GM21723 (cell line): Measurements from ENCODE around the gene ENOX2.

ENCODE experiments used
- ATAC-seq: cut with Tn5 transposase; IDR thresholded peaks from one replicate; pipeline ENCODE4 v1.9.1; 2021; ENCODE audit warnings: mild to moderate bottlenecking, moderate library complexity; ENCODE audit not compliant: unreplicated experiment

Gene ENOX2

GRCh38 chrX:130884627-130885026 lies 18.4 kb downstream of the ENOX2 start:
- ATAC-seq, result no peak

- no peak for ATAC-seq
Observed at GRCh38 chrX:130879869-130880268, 23.1 kb downstream of the ENOX2 start.

GRCh38 chrX:130878350-130879341 lies 24.4 kb downstream of the ENOX2 start:
- ATAC-seq, result no peak

GRCh38 chrX:130877892-130878341 lies 25.1 kb downstream of the ENOX2 start:
- no peak for ATAC-seq

- no peak for ATAC-seq
Observed at GRCh38 chrX:130876226-130876625, 26.8 kb downstream of the ENOX2 start.

- ATAC-seq, result no peak
Observed at GRCh38 chrX:130874751-130875150, 28.3 kb downstream of the ENOX2 start.

- ATAC-seq, result no peak
Observed at GRCh38 chrX:130869239-130869638, 33.8 kb downstream of the ENOX2 start.

GRCh38 chrX:130861462-130861861 lies 41.5 kb downstream of the ENOX2 start:
- ATAC-seq, result no peak

- ATAC-seq, result peak; percentile 92
Observed at GRCh38 chrX:130857207-130857606, 45.8 kb downstream of the ENOX2 start.

- ATAC-seq, result no peak
Observed at GRCh38 chrX:130851569-130851968, 51.4 kb downstream of the ENOX2 start.

- ATAC-seq, result peak; percentile 86
Observed at GRCh38 chrX:130848763-130849162, 54.2 kb downstream of the ENOX2 start.

GRCh38 chrX:130846746-130847145 lies 56.3 kb downstream of the ENOX2 start:
- ATAC-seq, result no peak

- ATAC-seq, result no peak
Observed at GRCh38 chrX:130841776-130842175, 61.2 kb downstream of the ENOX2 start.

- no peak for ATAC-seq
Observed at GRCh38 chrX:130840345-130840744, 62.7 kb downstream of the ENOX2 start.

GRCh38 chrX:130836447-130836846 lies 66.6 kb downstream of the ENOX2 start:
- no peak for ATAC-seq

GRCh38 chrX:130834830-130835229 lies 68.2 kb downstream of the ENOX2 start:
- ATAC-seq, result no peak

GRCh38 chrX:130834149-130834548 lies 68.9 kb downstream of the ENOX2 start:
- ATAC-seq, result no peak

- ATAC-seq, result no peak
Observed at GRCh38 chrX:130831347-130831722, 71.7 kb downstream of the ENOX2 start.

GRCh38 chrX:130830599-130831346 lies 72.2 kb downstream of the ENOX2 start:
- no peak for ATAC-seq

- no peak for ATAC-seq
Observed at GRCh38 chrX:130829526-130830515, 73.2 kb downstream of the ENOX2 start.

- ATAC-seq, result no peak
Observed at GRCh38 chrX:130828641-130829040, 74.4 kb downstream of the ENOX2 start.
